Ishikawa (cell line): ENCODE results near the gene ACTG2.

Experiments used
- CEBPB ChIP-seq: IDR thresholded peaks from 2 replicates; pipeline ENCODE4 v1.6.1; 2012
- CREB1 ChIP-seq: IDR thresholded peaks from 2 replicates; pipeline ENCODE4 v1.6.1; 2012; ENCODE audit warnings: low read depth
- EGR1 ChIP-seq: IDR thresholded peaks from 2 replicates; pipeline ENCODE4 v1.6.1; 2012
- EP300 ChIP-seq: IDR thresholded peaks from 2 replicates; pipeline ENCODE4 v1.6.1; 2012; ENCODE audit warnings: borderline replicate concordance
- FOXM1 ChIP-seq: IDR thresholded peaks from 2 replicates; pipeline ENCODE4 v1.6.1; 2012; ENCODE audit warnings: low read depth, borderline replicate concordance
- MAX ChIP-seq: IDR thresholded peaks from 2 replicates; pipeline ENCODE4 v1.6.1; 2012
- NFIC ChIP-seq: IDR thresholded peaks from 2 replicates; pipeline ENCODE4 v1.6.1; 2012
- RAD21 ChIP-seq: IDR thresholded peaks from 2 replicates; pipeline ENCODE4 v1.6.1; 2012; ENCODE audit warnings: low read depth
- REST ChIP-seq: IDR thresholded peaks from 2 replicates; pipeline ENCODE4 v1.6.1; 2012; ENCODE audit warnings: low read depth, mild to moderate bottlenecking
- TAF1 ChIP-seq: IDR thresholded peaks from 2 replicates; pipeline ENCODE4 v1.6.1; 2012; ENCODE audit warnings: low read depth, mild to moderate bottlenecking
- TCF12 ChIP-seq: IDR thresholded peaks from 2 replicates; pipeline ENCODE4 v1.6.1; 2012; ENCODE audit warnings: low read depth
- TEAD4 ChIP-seq: IDR thresholded peaks from 2 replicates; pipeline ENCODE4 v1.6.1; 2012
- USF1 ChIP-seq: IDR thresholded peaks from 2 replicates; pipeline ENCODE4 v1.6.1; 2012
- YY1 ChIP-seq: IDR thresholded peaks from 2 replicates; pipeline ENCODE4 v1.6.1; 2012; ENCODE audit warnings: low read depth
- ZBTB7A ChIP-seq: IDR thresholded peaks from 2 replicates; pipeline ENCODE4 v1.6.1; 2012; ENCODE audit warnings: low read depth

ACTG2 gene

GRCh38 chr2:73907840-73908452 lies 15.1 kb downstream of the ACTG2 start:
- TF ChIP-seq RAD21 (peak; percentile 52; the same call in 1 of the 2 replicates), CREB1 (no peak), MAX (no peak), CEBPB (peak; percentile 94), YY1 (no peak), USF1 (peak; percentile 77), ZBTB7A (no peak), FOXM1 (no peak), TEAD4 (peak; percentile 79), REST (no peak), TCF12 (peak; percentile 90), TAF1 (no peak), EGR1 (no peak), EP300 (peak; percentile 65; the same call in 1 of the 2 replicates), NFIC (peak; percentile 56; the same call in 1 of the 2 replicates)

- TF ChIP-seq USF1, result 0 out of 2 replicates have a peak, but pooled peaks have one; percentile 33
- TF ChIP-seq TAF1, result no peak
- peak; percentile 65 for TF ChIP-seq NFIC
- no peak for TF ChIP-seq REST
- TF ChIP-seq ZBTB7A, result no peak
- peak; percentile 74 for TF ChIP-seq MAX
- peak; percentile 97 for TF ChIP-seq TEAD4
- no peak for TF ChIP-seq YY1
- TF ChIP-seq TCF12, result peak; percentile 85
- peak; percentile 67; the same call in 1 of the 2 replicates for TF ChIP-seq FOXM1
- no peak for TF ChIP-seq EGR1
- peak; percentile 85; the same call in 1 of the 2 replicates for TF ChIP-seq EP300
- TF ChIP-seq RAD21, result peak; percentile 23; the same call in 1 of the 2 replicates
- peak; percentile 90 for TF ChIP-seq CEBPB
- TF ChIP-seq CREB1, result no peak
Observed at GRCh38 chr2:73908689-73909652, 16.2 kb downstream of the ACTG2 start.

GRCh38 chr2:73910873-73911547 lies 18.2 kb downstream of the ACTG2 start:
- TF ChIP-seq FOXM1, result no peak
- no peak for TF ChIP-seq TEAD4
- no peak for TF ChIP-seq NFIC
- no peak for TF ChIP-seq YY1
- TF ChIP-seq ZBTB7A, result no peak
- no peak for TF ChIP-seq EGR1
- TF ChIP-seq USF1, result no peak
- no peak for TF ChIP-seq TCF12
- TF ChIP-seq REST, result no peak
- no peak for TF ChIP-seq RAD21
- no peak for TF ChIP-seq TAF1
- TF ChIP-seq MAX, result no peak
- TF ChIP-seq CEBPB, result no peak
- TF ChIP-seq EP300, result no peak
- TF ChIP-seq CREB1, result no peak
